ENCODE results near the gene SOD3. TPM values are rescaled to one million over a fixed set of nuclear protein-coding genes. Genes with fewer than 3 reads are reported as not detected.
A peak's percentile ranks its signal among the peaks of the same experiment; 100 is the strongest.

SOD3 gene
- total RNA-seq, 2 experiments from 2014 or later = not detected

- peaks cover 2% of the 10 kb centered on the region for H3K27me3 Mint-ChIP-seq
- H3K4me3 Mint-ChIP-seq = no peak overlapping the region
- no peak for ATAC-seq (ENCODE audit: low read depth)
- POLR2A ChIA-PET = no interaction called here
- no peak for DNase-seq
- H3K4me1 Mint-ChIP-seq = no peaks in the 10 kb centered on the region
- no peaks in the 10 kb centered on the region for H3K9me3 Mint-ChIP-seq
- no peak overlapping the region for H3K27ac Mint-ChIP-seq
- H3K36me3 Mint-ChIP-seq = no peaks in the 10 kb centered on the region
Observed at GRCh38 chr4:24781999-24782745, 13.2 kb upstream of the SOD3 start.

GRCh38 chr4:24783506-24783905 lies 11.9 kb upstream of the SOD3 start:
- Mint-ChIP-seq H3K27ac (no peak overlapping the region), H3K9me3 (peaks cover 1% of the 10 kb centered on the region)

GRCh38 chr4:24791043-24791442 lies 4.3 kb upstream of the SOD3 start:
- Mint-ChIP-seq H3K27ac (no peak overlapping the region), H3K27me3 (peaks cover 2% of the 10 kb centered on the region), H3K4me3 (no peak overlapping the region), H3K4me1 (no peaks in the 10 kb centered on the region), H3K9me3 (peaks cover 2% of the 10 kb centered on the region), H3K36me3 (no peaks in the 10 kb centered on the region)
- DNase-seq (no peak), ATAC-seq (ENCODE audit: low read depth) (no peak)
- POLR2A ChIA-PET = no interaction called here

More at GRCh38 chr4:24783506-24783905, 11.9 kb upstream of the SOD3 start:
- Mint-ChIP-seq H3K36me3 (no peaks in the 10 kb centered on the region), H3K4me3 (no peak overlapping the region), H3K27me3 (peaks cover 2% of the 10 kb centered on the region), H3K4me1 (no peaks in the 10 kb centered on the region)
- POLR2A ChIA-PET = no interaction called here
- no peak for DNase-seq
- ATAC-seq (ENCODE audit: low read depth) = no peak

- POLR2A ChIA-PET = no interaction called here
- H3K4me3 Mint-ChIP-seq = no peak overlapping the region
- no peaks in the 10 kb centered on the region for H3K4me1 Mint-ChIP-seq
- no peak for ATAC-seq (ENCODE audit: low read depth)
- no peak overlapping the region for H3K27ac Mint-ChIP-seq
- H3K36me3 Mint-ChIP-seq = no peaks in the 10 kb centered on the region
- H3K9me3 Mint-ChIP-seq = peaks cover 2% of the 10 kb centered on the region
- H3K27me3 Mint-ChIP-seq = peaks cover 2% of the 10 kb centered on the region
- DNase-seq = no peak
Observed at GRCh38 chr4:24792552-24792951, 2.8 kb upstream of the SOD3 start.

- POLR2A ChIA-PET = no interaction called here
- no peak overlapping the region for H3K27ac Mint-ChIP-seq
- peaks cover 2% of the 10 kb centered on the region for H3K9me3 Mint-ChIP-seq
- H3K36me3 Mint-ChIP-seq = no peaks in the 10 kb centered on the region
- H3K27me3 Mint-ChIP-seq = peaks cover 10% of the 10 kb centered on the region
- H3K4me1 Mint-ChIP-seq = no peaks in the 10 kb centered on the region
- no peak overlapping the region for H3K4me3 Mint-ChIP-seq
- no peak for DNase-seq
- no peak for ATAC-seq (ENCODE audit: low read depth)
Observed at GRCh38 chr4:24793219-24794005, 2.0 kb upstream of the SOD3 start.

GRCh38 chr4:24794051-24794450 lies 1.3 kb upstream of the SOD3 start:
- POLR2A ChIA-PET = no interaction called here
- Mint-ChIP-seq H3K4me1 (no peaks in the 10 kb centered on the region), H3K9me3 (no peaks in the 10 kb centered on the region), H3K27ac (no peak overlapping the region), H3K36me3 (no peaks in the 10 kb centered on the region), H3K4me3 (no peak overlapping the region), H3K27me3 (peaks cover 16% of the 10 kb centered on the region)
- DNase-seq = no peak
- ATAC-seq (ENCODE audit: low read depth) = no peak

- Mint-ChIP-seq H3K4me1 (no peaks in the 10 kb centered on the region), H3K4me3 (no peak overlapping the region), H3K36me3 (no peaks in the 10 kb centered on the region), H3K27me3 (peaks cover 20% of the 10 kb centered on the region), H3K9me3 (no peaks in the 10 kb centered on the region), H3K27ac (no peak overlapping the region)
- POLR2A ChIA-PET = no interaction called here
- no peak for DNase-seq
- ATAC-seq (ENCODE audit: low read depth) = no peak
Observed at GRCh38 chr4:24794480-24794879, 893 bp upstream of the SOD3 start.

GRCh38 chr4:24795666-24796381 lies 451 bp downstream of the SOD3 start:
- Mint-ChIP-seq H3K36me3 (no peaks in the 10 kb centered on the region), H3K9me3 (no peaks in the 10 kb centered on the region), H3K27ac (no peak overlapping the region), H3K27me3 (peaks cover 26% of the 10 kb centered on the region), H3K4me1 (no peaks in the 10 kb centered on the region), H3K4me3 (no peak overlapping the region)
- DNase-seq (no peak), ATAC-seq (ENCODE audit: low read depth) (no peak)
- POLR2A ChIA-PET = no interaction called here

- DNase-seq = no peak
- POLR2A ChIA-PET = no interaction called here
- ATAC-seq (ENCODE audit: low read depth) = no peak
- no peak overlapping the region for H3K4me3 Mint-ChIP-seq
- H3K4me1 Mint-ChIP-seq = no peaks in the 10 kb centered on the region
- no peak overlapping the region for H3K27ac Mint-ChIP-seq
- no peaks in the 10 kb centered on the region for H3K36me3 Mint-ChIP-seq
- no peaks in the 10 kb centered on the region for H3K9me3 Mint-ChIP-seq
- H3K27me3 Mint-ChIP-seq = peaks cover 32% of the 10 kb centered on the region
Observed at GRCh38 chr4:24796620-24797019, 1.2 kb downstream of the SOD3 start.

- Mint-ChIP-seq H3K9me3 (no peaks in the 10 kb centered on the region), H3K4me1 (no peaks in the 10 kb centered on the region), H3K27ac (no peak overlapping the region), H3K36me3 (no peaks in the 10 kb centered on the region), H3K27me3 (peaks cover 43% of the 10 kb centered on the region), H3K4me3 (no peak overlapping the region)
- ATAC-seq (ENCODE audit: low read depth) (no peak), DNase-seq (no peak)
- POLR2A ChIA-PET = no interaction called here
Observed at GRCh38 chr4:24798036-24798610, 2.8 kb downstream of the SOD3 start.

- Mint-ChIP-seq H3K27me3 (peaks cover 46% of the 10 kb centered on the region), H3K4me1 (no peaks in the 10 kb centered on the region), H3K27ac (no peak overlapping the region), H3K4me3 (no peak overlapping the region), H3K9me3 (no peaks in the 10 kb centered on the region), H3K36me3 (no peaks in the 10 kb centered on the region)
- no peak for ATAC-seq (ENCODE audit: low read depth)
- DNase-seq = no peak
- POLR2A ChIA-PET = no interaction called here
Observed at GRCh38 chr4:24799196-24799543, 3.8 kb downstream of the SOD3 start.

- POLR2A ChIA-PET = no interaction called here
- Mint-ChIP-seq H3K4me3 (no peak overlapping the region), H3K9me3 (no peaks in the 10 kb centered on the region), H3K27me3 (peaks cover 46% of the 10 kb centered on the region), H3K27ac (no peak overlapping the region), H3K4me1 (no peaks in the 10 kb centered on the region), H3K36me3 (no peaks in the 10 kb centered on the region)
- DNase-seq (no peak), ATAC-seq (ENCODE audit: low read depth) (no peak)
Observed at GRCh38 chr4:24799544-24800324, 4.4 kb downstream of the SOD3 start.

GRCh38 chr4:24800325-24800895 lies 5.0 kb downstream of the SOD3 start:
- no peak for ATAC-seq (ENCODE audit: low read depth)

More at GRCh38 chr4:24800325-24800895, 5.0 kb downstream of the SOD3 start:
- no peaks in the 10 kb centered on the region for H3K36me3 Mint-ChIP-seq
- no peak for DNase-seq
- peaks cover 46% of the 10 kb centered on the region for H3K27me3 Mint-ChIP-seq
- H3K9me3 Mint-ChIP-seq = no peaks in the 10 kb centered on the region
- POLR2A ChIA-PET = no interaction called here
- peak overlapping the region; percentile 12 for H3K27ac Mint-ChIP-seq
- H3K4me1 Mint-ChIP-seq = no peaks in the 10 kb centered on the region
- H3K4me3 Mint-ChIP-seq = no peak overlapping the region
